NK-92 (cell line): Measurements from ENCODE around the gene KRTCAP3.
"Not testable (repeated sequence)": the region's sequence is repeated elsewhere in the genome, so short reads cannot be mapped to it uniquely, and the experiment has no call there.

Source experiments
- DNase-seq: peaks from one replicate; lab custom pipeline; 2025; ENCODE audit not compliant: unreplicated experiment; lab: John Stamatoyannopoulos, UW

KRTCAP3 gene, protein sequence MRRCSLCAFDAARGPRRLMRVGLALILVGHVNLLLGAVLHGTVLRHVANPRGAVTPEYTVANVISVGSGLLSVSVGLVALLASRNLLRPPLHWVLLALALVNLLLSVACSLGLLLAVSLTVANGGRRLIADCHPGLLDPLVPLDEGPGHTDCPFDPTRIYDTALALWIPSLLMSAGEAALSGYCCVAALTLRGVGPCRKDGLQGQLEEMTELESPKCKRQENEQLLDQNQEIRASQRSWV

DNA sequence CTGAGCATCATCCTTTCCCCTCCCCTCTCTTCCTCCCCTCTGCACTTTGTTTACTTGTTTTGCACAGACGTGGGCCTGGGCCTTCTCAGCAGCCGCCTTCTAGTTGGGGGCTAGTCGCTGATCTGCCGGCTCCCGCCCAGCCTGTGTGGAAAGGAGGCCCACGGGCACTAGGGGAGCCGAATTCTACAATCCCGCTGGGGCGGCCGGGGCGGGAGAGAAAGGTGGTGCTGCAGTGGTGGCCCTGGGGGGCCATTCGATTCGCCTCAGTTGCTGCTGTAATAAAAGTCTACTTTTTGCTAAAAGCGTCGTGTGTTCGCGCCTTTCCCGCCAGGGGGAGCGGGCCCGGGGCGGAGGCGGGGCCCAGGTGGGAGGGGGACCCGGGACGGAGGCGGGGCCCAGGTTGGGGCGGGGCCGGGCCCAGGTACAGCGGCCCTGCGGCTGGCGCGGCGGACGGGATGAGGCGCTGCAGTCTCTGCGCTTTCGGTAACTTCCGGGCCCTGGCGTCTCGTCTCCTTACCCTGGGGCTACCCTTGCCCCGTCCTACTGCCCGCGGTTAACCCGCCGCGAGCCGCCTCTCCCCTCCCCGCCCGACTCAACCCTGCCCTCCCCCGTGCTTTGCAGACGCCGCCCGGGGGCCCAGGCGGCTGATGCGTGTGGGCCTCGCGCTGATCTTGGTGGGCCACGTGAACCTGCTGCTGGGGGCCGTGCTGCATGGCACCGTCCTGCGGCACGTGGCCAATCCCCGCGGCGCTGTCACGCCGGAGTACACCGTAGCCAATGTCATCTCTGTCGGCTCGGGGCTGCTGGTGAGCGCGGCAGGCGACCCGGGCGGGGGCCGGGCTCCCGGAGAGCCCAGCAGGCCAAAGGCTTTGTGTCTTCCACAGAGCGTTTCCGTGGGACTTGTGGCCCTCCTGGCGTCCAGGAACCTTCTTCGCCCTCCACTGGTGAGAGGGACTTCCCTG, at the start of gene KRTCAP3:
KRTCAP3 (plus strand) TSS at position 424 of the 962 bp plus-strand sequence; CDS start at position 456, 32 bp downstream.
- DNase-seq = no peak

DNA sequence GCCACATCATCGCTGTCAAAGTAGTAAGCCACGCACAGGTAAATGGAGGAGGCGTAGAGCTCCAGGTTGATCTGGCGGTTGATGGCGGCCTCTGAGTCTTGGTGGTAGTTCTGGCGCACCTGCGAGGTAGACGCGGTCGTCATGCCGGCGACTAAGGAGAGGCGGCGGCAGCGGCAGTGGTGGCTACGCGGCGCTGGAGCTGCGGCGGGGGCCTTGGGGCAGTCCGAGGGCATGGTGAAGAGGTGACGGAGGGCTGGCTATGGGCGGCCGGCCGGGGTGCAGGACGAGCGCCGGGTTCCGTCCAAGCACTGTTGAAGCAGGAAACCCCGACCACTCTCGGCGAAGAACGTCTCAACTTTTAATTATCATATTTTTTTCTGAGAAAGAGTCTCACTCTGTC, 49.0 kb upstream of the KRTCAP3 start:
- DNase-seq = no peak

DNA sequence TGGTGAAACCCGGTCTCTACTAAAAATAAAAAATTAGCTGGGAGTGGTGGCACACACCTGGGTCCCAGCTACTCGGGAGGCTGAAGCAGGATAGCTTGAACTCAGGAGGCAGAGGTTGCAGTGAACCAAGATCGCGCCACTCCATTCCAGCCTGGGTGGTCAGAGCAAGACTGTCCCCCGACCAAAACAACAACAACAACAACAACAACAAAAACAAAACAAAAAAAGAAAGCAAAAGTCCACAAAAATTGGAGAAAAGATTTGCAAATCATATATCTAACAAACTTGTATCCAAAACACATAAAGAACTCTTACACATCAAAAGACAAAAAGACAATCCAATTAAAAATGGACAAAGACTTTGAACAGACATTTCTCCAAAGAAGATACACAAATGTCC, 43.2 kb upstream of the KRTCAP3 start:
- no peak for DNase-seq

DNA sequence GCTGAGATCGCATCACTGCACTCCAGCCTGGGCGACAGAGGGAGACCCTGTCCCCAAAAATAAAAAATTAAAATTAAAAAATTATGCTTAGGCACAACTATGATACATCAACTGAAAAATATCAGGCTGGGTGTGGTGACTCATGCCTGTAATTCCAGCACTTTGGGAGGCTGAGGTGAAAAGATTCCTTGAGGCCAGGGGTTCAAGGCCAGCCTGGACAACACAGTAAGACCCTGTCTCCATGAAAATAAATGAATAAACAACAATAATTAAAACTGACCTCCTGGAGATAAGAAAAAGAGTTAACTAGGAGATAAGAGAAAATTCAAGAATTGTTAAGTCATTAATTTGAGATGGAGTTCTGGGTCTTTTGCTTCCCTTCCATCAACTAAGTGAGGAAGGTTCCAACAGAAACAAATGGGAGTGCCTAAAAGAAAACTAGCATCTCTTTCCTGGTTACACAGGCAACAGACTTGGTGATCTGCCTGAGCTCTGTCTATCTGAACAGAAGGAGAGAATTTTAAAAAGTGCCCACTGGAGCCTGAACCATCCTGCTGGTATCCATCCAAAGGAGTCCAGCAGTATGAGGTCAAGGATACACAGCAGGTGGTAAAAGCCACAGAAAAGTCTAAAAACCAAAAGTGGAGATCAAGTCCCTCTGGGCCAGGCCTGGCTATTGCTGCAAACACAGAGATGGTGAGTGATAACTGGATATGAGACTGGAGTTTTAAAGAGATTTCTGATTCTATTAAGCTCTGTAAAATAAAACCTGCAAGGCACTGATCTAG, 41.6 kb upstream of the KRTCAP3 start:
- no peak for DNase-seq

DNA sequence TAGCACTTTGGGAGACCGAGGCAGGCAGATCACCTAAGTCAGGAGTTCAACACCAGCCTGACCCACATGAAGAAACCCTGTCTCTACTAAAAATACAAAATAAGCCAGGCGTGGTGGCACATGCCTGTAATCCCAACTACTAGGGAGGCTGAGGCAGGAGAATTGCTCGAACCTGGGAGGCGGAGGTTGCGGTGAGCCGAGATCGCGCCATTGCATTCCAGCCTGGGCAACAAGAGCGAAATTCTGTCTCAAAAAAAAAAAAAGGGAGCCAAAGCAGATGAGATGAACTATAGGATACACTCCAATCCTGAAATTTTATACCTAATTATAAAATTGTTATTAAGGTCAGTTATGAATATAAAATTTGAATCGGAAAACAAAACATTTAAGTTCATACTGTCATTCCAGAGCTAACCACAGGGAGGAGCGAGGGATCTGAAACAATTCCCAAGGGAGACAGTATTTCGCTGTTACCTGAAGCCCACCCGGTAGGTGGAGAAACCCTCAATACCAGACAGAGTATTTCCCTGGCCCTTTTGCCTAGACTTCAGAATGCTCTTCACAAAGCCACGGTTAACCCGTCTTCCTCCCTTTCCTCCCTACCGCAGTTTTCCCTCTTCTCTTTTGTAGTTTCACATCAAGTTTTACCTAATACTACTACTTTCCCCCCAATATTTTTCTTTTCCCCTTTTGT, 34.2 kb upstream of the KRTCAP3 start:
- DNase-seq = no peak

DNA sequence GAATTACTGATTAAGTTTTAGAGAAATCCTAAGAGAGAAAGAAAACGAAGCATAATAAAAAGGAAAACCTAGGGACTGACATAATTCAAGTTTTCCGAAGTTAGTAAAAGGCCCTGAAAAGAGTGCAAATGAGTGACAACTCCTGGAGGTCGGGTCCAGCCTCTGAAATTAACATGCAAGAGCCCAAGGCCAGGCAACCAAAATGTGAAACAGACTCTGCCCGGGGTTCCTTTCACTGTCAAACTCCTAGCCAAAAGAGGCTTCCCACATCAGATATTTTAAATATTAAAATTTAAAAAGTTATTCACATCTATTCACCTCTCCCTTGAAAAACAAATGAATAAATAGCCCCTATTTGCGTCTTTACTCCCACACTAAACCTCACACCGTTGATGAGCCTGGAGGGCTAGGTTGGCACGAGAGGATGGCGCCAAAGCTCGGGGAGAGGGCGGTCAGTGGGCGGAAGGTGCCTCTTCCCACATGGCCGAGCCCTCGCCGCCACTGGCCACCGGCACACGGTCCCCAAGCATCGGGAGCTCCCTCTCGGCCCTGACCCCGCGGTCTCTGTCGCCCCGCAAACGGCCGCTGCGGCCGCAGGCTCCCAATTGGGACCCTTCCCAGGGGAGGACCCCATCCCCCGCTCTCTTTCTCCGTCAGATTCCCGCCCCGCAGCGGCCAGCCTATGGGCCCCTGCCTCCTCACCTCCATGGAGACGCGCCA, 33.4 kb upstream of the KRTCAP3 start:
- DNase-seq = no peak

DNA sequence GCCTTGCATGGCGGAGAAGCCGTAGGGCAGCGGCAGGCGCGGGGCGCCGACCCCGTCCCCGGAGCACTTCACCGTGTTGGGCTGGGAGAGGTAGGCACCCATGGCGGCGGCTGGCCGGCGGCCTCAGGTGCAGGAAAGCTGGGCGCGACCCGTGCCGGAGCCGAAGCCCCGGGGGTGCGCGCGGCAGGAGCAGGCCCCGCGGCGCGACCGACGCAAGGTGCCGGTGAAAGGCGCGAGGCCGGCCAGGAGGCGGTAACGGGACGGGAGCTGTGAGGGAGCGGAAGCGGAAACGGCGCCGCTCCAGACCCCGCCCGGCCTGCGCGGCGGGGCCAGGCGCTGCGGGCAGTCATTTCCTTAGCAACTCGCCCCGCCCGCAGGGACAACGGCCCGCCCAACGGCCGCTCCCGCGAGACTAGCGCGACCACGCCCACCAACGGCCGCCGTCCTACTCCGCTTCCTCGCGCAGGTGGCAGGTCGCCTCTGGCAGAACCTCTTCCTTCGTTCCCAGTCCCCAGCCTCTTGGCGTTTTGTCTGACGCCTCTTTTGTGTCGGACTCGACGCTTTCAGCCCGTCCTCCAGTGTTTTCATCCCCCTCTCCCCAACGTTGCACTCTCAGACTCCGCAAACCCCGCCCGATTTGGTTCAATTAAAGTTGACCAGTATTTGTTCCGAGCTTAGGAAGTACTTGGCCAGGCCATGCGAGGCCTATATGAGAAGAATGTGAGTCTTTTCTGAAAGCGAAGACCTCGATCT, 32.7 kb upstream of the KRTCAP3 start, which contains the start of gene PPM1G:
PPM1G (minus strand) TSS at position 271 of the 753 bp plus-strand sequence; CDS start at position 102, 169 bp downstream.
- DNase-seq = peak; percentile 57

DNA sequence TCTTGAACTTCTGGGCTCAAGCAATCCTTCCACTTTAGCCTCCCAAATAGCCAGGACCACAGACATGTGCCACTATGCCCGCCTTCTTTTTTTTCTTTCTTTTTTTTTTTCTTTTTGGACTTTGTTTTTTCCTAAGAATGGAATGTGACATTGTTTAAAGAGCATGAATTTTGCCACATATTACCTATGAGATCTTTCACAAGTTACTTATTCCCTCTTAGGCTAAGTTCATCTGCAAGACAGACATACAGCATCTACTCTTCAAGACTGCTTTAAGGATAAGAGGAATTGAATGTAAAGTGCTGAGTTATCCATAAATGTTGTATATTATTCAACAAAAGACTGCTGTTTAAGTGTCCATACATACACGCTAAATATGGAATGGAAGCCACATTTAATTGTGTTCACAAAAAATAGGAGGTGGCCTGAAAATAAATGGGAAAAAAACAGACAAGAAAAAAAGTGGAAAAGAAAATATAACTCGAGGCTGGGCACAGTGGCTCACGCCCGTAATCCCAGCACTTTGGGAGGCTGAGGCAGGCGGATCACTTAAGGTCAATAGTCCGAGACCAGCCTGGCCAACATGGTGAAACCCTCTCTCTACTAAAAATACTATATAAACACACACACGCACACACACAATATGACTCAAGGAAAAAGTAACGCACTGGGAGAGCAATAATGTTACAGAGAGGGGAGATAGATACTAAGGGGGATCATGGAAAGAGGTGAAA, 29.6 kb upstream of the KRTCAP3 start:
- DNase-seq = no peak

DNA sequence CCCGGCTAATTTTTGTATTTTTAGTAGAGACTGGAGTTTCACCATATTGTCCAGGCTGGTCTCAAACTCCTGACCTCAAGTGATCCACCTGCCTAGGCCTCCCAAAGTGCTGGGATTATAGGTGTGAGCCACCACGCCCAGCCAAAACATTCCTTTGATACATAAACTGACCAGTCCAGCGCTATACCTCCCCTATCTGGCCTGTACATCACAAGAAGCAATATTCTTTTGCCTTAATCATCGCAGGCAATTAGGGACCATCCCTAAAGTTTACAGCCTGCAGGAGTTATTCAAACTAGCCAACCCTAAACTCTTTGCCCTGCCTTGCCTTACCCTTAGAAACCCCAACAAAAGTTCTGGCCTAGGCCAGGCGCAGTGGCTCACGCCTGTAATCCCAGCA, 26.0 kb upstream of the KRTCAP3 start:
- no peak for DNase-seq

DNA sequence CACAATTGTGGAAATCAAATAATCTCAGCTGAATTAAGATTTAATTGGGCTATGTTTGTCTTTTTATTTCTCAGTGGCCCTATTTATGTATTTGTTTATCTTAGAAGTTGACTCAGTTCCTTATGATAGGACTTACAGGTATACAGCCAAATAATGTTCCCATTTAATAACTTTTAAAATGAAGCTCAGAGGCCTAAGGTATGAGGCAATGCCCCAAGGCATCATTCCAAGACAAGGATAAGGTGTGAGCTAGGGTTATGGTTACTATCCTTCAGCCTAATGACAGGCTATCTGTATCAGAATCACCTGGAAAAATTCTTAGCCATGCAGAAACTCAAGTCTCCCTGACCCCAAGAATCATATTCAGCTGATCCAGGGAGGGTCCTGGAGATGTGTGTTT, 21.2 kb upstream of the KRTCAP3 start:
- DNase-seq = no peak

DNA sequence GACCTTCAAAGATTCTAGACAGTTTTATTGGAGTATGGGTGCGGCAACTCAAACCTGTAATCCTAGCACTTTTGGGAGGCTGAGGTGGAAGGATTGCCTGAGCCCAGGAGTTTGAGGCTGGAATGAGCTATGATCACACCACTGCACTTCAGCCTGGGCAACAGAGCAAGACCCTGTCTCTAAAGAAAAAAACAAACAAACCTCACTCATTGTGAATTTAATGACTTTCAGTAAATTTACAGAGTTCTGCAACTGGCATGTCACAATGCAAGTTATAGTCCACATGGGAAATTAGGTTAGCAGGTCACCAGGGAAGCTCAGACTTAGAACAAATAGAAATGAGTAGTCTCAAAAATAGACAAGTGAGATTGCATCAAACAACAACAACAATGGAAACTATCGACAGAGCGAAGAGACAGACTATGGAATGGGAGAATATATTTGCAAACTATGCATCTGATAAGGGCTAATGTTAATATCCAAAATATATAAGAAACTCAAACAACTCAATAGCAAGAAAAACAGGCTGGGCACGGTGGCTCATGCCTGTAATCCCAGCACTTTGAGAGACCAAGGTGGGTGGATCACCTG, 20.4 kb upstream of the KRTCAP3 start:
- DNase-seq = no peak

DNA sequence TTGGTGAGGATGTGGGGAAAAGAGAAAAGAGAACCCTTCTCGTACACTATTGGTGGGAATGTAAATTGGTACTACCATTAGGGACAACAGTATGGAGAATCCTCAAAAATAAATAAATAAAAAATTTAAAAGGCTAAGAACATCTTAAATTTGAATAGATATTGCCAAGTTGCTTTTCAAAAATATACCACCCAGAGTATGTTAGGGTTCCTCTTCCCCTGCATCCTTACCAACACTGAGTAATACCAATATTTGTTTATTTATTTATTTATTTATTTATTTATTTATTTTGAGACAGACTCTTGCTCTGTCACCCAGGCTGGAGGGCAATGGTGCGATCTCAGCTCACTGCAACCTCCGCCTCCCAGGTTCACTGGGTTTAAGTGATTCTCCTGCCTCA, 19.2 kb upstream of the KRTCAP3 start:
- no peak for DNase-seq

DNA sequence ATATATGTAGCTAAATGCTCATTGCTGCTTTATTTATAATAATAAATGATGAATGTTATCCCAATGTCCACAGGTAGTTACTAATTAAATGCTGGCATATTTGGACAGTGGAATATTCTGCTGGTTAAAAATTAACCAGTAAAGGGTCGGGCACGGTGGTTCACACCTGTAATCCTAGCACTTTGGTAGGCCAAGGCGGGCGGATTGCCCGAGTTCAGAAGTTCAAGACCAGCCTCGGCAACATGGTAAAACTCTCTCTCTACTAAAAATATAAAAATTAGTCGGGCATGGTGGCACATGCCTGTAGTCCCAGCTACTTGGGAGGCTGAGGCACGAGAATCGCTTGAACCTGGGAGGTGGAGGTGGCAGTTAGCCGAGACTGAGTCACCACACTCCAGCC, 17.1 kb upstream of the KRTCAP3 start:
- DNase-seq = not testable (repeated sequence)

DNA sequence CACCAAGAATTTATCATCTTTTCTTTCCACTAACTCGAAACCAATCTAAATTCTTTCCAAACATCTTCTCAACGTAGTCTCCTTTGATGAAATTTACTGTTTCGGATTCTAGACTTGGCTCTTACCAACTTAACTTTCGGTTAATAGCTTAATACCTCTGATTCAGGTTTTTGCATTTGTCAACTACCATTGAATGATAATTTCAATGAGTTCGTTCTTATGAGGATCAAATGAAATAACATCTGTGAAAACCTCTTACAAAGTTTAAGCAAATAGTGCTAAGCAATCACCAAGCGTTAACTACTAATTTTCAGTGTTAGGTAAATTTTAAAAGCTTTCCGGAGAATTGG, 14.3 kb upstream of the KRTCAP3 start:
- DNase-seq = no peak

DNA sequence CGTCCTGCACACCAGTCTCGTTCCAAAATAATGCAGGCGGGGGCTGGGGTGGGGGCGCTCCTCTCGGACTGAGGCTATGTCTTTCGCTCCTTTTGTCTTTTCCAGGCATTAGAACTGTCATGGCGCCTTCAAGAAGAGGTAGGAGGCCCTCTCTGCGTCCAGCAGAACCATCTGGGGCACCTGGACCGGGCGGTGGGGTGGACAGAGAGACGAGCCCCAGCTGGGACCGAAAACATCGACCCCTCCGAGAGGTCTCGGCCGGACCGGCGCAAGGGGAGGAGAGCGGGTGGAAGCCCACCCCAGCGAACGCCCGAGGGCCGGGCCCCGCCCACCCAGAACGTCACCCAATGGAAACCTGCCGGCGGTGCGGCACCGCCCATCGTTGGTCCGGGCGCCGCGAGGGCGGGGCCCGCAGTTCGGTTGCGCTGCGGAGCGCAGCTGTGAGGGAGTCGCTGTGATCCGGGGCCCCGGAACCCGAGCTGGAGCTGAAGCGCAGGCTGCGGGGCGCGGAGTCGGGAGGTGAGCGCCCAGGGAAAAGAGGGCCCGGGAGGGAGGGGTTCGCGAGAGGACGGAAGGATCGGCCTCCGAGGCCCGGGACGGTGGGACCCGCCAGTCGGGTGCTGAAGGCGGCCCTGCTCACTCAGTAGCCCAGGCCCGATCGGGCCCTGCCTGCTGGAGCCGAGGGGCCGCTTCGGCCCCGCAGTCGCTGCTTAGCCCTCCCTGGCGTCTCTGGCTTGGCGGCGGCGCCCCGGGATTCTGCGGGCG, 13.8 kb upstream of the KRTCAP3 start, which contains the start of gene NRBP1:
NRBP1 (plus strand) TSS at position 419 of the 765 bp plus-strand sequence. CDS start 4,643 bp downstream, outside the sequence.
- peak; percentile 37 for DNase-seq

DNA sequence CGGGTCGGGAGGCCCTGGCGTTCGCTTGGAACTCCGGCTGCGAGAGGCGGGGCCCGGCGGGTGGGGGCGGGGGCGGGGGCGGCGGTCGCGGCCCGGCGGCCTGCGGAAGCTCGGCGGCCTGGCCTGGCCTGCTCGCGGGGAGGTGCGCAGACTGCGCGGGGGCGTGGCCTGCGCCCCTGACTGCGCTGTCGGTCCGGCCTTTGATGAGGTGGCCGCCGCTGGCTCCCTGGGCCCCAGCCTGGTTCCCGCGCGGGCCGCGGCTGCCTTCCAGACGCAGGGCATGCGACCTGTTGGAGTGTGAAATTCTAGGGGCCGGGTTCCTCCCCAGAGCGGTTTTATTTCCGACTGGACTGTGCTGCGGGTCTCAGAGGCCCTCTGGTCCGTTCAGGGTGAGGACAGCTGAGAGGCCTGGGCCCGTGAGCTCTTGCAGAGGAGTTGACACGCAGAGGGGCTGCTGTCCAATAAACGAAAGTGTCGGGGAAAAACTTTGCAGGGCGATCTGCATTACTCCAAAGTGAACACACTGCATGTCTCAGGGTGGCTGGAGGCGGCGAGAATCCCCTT, 13.1 kb upstream of the KRTCAP3 start:
- no peak for DNase-seq

DNA sequence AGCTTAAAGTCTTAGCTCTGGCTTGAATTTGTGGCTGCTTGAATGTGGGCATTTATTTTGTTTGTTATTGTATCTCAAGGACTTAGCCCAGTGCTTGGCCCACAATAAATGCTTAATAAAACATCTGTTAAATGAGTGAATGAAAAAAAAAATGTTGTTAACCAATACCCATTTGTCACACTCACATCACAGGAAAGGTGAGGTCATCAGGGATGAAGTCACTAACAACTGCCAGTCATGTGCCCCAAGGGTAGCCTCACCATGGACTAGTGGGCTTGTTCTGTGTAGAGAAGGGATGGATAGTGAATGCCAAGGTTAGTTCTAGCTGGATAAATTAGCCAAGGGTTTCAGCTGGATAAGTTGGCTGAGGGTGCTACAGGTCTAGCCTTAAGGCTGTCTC, 10.8 kb upstream of the KRTCAP3 start:
- DNase-seq = no peak
